ENCODE results near the gene ZNF285.
A peak's percentile ranks its signal among the peaks of the same experiment; 100 is the strongest.
"Not testable (repeated sequence)": the region's sequence is repeated elsewhere in the genome, so short reads cannot be mapped to it uniquely, and the experiment has no call there.

Gene ZNF285

DNA sequence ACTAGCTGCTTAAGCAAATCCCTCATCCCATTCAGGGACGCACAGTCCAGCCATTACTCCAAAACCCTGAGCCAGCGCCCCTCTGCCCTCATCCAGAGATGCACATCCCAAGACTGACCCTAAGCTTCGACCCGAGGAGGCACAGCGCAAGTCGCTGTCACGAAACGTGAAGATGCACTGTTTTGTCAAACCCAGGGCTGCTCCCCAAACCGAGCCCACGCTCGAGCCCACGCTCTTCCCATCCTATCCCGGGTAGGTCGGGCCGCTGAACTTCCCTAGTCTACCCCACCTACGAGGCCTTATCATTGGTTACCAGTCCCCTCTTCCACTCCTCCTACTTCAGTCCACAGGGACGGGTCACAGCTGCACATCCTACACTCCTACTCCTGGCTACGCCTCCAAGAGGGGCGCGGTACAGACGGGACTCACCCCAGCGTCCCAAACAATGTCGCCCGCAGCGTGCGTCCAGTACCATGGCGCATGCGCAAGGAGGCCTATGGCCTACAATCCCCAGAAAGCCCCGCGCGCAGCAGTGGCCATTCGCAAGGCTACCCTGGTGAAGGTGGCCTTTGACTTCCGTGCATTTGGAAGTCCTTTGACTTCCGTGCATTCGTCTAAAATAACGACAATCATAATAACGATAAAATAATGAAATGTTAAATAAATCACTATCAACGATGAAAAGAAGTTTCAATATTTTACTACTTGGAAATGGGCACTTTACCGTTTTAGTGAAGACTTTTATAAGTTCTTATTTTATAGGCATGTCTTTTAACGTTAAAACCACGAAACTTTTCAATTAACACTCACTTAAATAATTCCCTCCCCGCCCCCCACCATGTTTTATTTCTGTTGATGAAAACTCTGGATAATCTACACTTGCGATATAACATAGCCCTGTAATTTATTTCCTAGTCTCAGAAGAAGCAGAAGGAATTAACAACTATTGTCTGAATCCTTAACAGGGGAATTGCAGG, at the start of gene ZNF285:
Gene ZNF285 (minus strand): TSS at position 470 of the 977 bp plus-strand sequence. CDS start 4,395 bp downstream, outside the sequence.
- Histone ChIP-seq H3K4me3 (ENCODE audit: low read depth in 1 of 2, low read length in 2 of 2) (peak within 1 kb of the TSS; percentile 64 to 84), H3K9ac (ENCODE audit: low read length) (no peak within 1 kb of the TSS), H3K27me3 (ENCODE audit: control insufficient read depth in 1 of 2, insufficient read depth in 2 of 2, low read length in 2 of 2) (no peaks in the 10 kb centered on the region), H3K4me1 (ENCODE audit: insufficient read depth, low read length) (no peaks in the 10 kb centered on the region), H3K36me3 (ENCODE audit: insufficient read depth, low read length) (no peaks in the 10 kb centered on the region), H3K27ac (ENCODE audit: low read depth, low read length) (peak within 1 kb of the TSS; percentile 30), H3K9me3 (ENCODE audit: low read length) (no peaks in the 10 kb centered on the region)

- H3K36me3 ChIP-seq (ENCODE audit: insufficient read depth, low read length), result peaks cover 13% of the 10 kb centered on the region
- H3K4me1 ChIP-seq (ENCODE audit: insufficient read depth, low read length), result no peaks in the 10 kb centered on the region
- peak within 1 kb of the TSS; percentile 10 for H3K9ac ChIP-seq (ENCODE audit: low read length)
- no peak within 1 kb of the TSS for H3K27ac ChIP-seq (ENCODE audit: low read depth, low read length)
- peak within 1 kb of the TSS; percentile 76 to 86 for H3K4me3 ChIP-seq (ENCODE audit: low read depth in 1 of 2, low read length in 2 of 2)
- H3K9me3 ChIP-seq (ENCODE audit: low read length), result peaks cover 10% of the 10 kb centered on the region
- H3K27me3 ChIP-seq (ENCODE audit: control insufficient read depth in 1 of 2, insufficient read depth in 2 of 2, low read length in 2 of 2), result no peaks in the 10 kb centered on the region
These were observed 46.7 kb upstream of the ZNF285 start, which contains the start of gene ZNF229 for GRCh38 chr19:44447916-44448674. TSS of gene ZNF229 (minus strand) at chr19:44448472. CDS start at chr19:44442847, 5,625 bp downstream.

- Histone ChIP-seq H3K27ac (ENCODE audit: low read depth, low read length) (no peak overlapping the region), H3K36me3 (ENCODE audit: insufficient read depth, low read length) (peaks cover 13% of the 10 kb centered on the region), H3K4me1 (ENCODE audit: insufficient read depth, low read length) (no peaks in the 10 kb centered on the region), H3K4me3 (ENCODE audit: low read depth in 1 of 2, low read length in 2 of 2) (no peak overlapping the region), H3K9ac (ENCODE audit: low read length) (no peak overlapping the region), H3K27me3 (ENCODE audit: control insufficient read depth in 1 of 2, insufficient read depth in 2 of 2, low read length in 2 of 2) (no peaks in the 10 kb centered on the region), H3K9me3 (ENCODE audit: low read length) (peaks cover 36% of the 10 kb centered on the region)
These were observed 37.0 kb upstream of the ZNF285 start for GRCh38 chr19:44438441-44438840.

- H3K27me3 ChIP-seq (ENCODE audit: control insufficient read depth in 1 of 2, insufficient read depth in 2 of 2, low read length in 2 of 2), result no peaks in the 10 kb centered on the region
- H3K9me3 ChIP-seq (ENCODE audit: low read length), result peaks cover 51% of the 10 kb centered on the region
- no peaks in the 10 kb centered on the region for H3K4me1 ChIP-seq (ENCODE audit: insufficient read depth, low read length)
- no peak overlapping the region for H3K4me3 ChIP-seq (ENCODE audit: low read depth in 1 of 2, low read length in 2 of 2)
- peaks cover 13% of the 10 kb centered on the region for H3K36me3 ChIP-seq (ENCODE audit: insufficient read depth, low read length)
- no peak overlapping the region for H3K9ac ChIP-seq (ENCODE audit: low read length)
- no peak overlapping the region for H3K27ac ChIP-seq (ENCODE audit: low read depth, low read length)
These were observed 34.0 kb upstream of the ZNF285 start for GRCh38 chr19:44435441-44435840.

DNA sequence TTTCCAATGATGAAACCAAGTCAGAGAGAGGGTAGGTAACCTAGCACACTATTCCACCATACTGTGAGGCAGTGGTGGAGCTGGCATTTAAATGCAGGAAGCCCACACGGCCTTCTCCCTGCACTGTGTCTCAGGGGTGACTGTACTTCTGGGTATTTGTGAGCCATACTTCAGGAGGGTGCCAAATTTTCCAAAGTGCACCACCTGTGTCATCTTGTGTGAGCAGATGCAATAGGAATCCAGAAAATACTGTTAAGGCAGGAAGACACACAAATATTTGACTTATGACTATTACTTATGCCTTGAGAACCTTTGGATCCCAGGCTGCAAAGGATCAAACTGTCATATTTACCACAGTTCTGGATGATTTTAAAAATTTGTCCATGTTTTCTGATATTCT, 29.5 kb upstream of the ZNF285 start:
- H3K27me3 ChIP-seq (ENCODE audit: control insufficient read depth in 1 of 2, insufficient read depth in 2 of 2, low read length in 2 of 2), result no peaks in the 10 kb centered on the region
- peaks cover 27% of the 10 kb centered on the region for H3K36me3 ChIP-seq (ENCODE audit: insufficient read depth, low read length)
- H3K9ac ChIP-seq (ENCODE audit: low read length), result no peak overlapping the region
- H3K4me3 ChIP-seq (ENCODE audit: low read depth in 1 of 2, low read length in 2 of 2), result no peak overlapping the region
- H3K27ac ChIP-seq (ENCODE audit: low read depth, low read length), result no peak overlapping the region
- H3K4me1 ChIP-seq (ENCODE audit: insufficient read depth, low read length), result no peaks in the 10 kb centered on the region
- H3K9me3 ChIP-seq (ENCODE audit: low read length), result peaks cover 83% of the 10 kb centered on the region

- not testable (repeated sequence) for H3K27me3 ChIP-seq (ENCODE audit: control insufficient read depth in 1 of 2, insufficient read depth in 2 of 2, low read length in 2 of 2); H3K4me3 ChIP-seq (ENCODE audit: low read depth in 1 of 2, low read length in 2 of 2); H3K36me3 ChIP-seq (ENCODE audit: insufficient read depth, low read length); H3K9me3 ChIP-seq (ENCODE audit: low read length); H3K4me1 ChIP-seq (ENCODE audit: insufficient read depth, low read length); H3K9ac ChIP-seq (ENCODE audit: low read length); H3K27ac ChIP-seq (ENCODE audit: low read depth, low read length)
These were observed 14.1 kb upstream of the ZNF285 start for GRCh38 chr19:44415553-44415952.

GRCh38 chr19:44389268-44389667, 12.1 kb downstream of the ZNF285 start:
- not testable (repeated sequence) for H3K4me3 ChIP-seq (ENCODE audit: low read depth in 1 of 2, low read length in 2 of 2); H3K9me3 ChIP-seq (ENCODE audit: low read length); H3K9ac ChIP-seq (ENCODE audit: low read length); H3K27ac ChIP-seq (ENCODE audit: low read depth, low read length); H3K27me3 ChIP-seq (ENCODE audit: control insufficient read depth in 1 of 2, insufficient read depth in 2 of 2, low read length in 2 of 2); H3K4me1 ChIP-seq (ENCODE audit: insufficient read depth, low read length)
- peaks cover 17% of the 10 kb centered on the region for H3K36me3 ChIP-seq (ENCODE audit: insufficient read depth, low read length)

DNA sequence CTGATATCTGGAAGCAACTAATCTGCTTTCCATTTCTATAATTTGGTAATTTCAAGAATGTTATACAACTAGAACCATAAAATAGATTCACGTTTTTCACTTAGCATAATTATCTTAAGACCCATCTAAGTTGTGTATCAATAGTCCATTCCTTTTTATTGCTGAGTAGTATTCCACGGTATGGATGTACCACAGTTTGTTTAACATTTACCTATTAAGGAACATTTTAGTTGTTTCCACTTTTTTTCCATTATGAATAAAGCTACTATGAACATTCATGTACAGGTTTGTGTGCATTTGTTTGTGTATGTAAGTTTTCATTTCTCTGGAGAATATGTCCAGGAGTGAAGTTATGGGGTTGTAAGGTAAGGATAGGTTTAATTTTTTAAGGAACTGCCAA, 26.6 kb downstream of the ZNF285 start:
- no peaks in the 10 kb centered on the region for H3K27me3 ChIP-seq (ENCODE audit: control insufficient read depth in 1 of 2, insufficient read depth in 2 of 2, low read length in 2 of 2)
- H3K9ac ChIP-seq (ENCODE audit: low read length), result no peak overlapping the region
- no peaks in the 10 kb centered on the region for H3K9me3 ChIP-seq (ENCODE audit: low read length)
- no peaks in the 10 kb centered on the region for H3K36me3 ChIP-seq (ENCODE audit: insufficient read depth, low read length)
- H3K4me1 ChIP-seq (ENCODE audit: insufficient read depth, low read length), result no peaks in the 10 kb centered on the region
- H3K27ac ChIP-seq (ENCODE audit: low read depth, low read length), result no peak overlapping the region
- no peak overlapping the region for H3K4me3 ChIP-seq (ENCODE audit: low read depth in 1 of 2, low read length in 2 of 2)

DNA sequence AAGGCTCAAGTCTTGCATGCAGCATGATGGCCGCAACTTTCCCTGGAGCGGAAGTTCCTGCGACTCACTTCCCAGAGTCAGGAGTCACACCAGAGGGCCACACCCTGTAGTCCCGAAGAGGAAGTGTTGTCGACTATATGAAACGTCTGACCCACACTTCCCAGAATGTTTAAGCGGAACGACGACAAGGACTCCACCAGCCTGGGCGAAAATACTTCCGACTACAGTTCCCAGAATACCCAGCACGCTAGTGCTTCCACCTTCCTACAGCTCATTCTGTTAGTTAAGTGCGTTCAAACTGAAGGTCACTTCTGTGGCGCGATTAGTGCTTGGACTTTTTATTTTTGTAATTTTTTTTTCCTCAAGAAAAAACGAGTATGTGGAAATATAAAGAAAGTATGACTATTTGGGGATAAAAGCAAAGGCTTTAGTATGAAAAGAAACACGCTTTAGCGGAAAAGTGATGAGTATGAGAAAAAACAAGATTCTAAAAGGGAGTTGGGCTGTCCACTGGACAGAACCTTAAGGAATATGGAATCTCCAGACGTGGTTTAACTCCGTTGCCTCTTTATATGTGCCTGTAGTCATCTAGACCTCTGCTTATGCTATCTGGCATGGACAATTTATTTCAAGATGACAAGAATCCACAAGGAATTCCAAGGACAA, 29.5 kb downstream of the ZNF285 start:
- Histone ChIP-seq H3K36me3 (ENCODE audit: insufficient read depth, low read length) (no peaks in the 10 kb centered on the region), H3K4me1 (ENCODE audit: insufficient read depth, low read length) (no peaks in the 10 kb centered on the region), H3K4me3 (ENCODE audit: low read depth in 1 of 2, low read length in 2 of 2) (no peak overlapping the region), H3K27ac (ENCODE audit: low read depth, low read length) (no peak overlapping the region), H3K9ac (ENCODE audit: low read length) (no peak overlapping the region), H3K27me3 (ENCODE audit: control insufficient read depth in 1 of 2, insufficient read depth in 2 of 2, low read length in 2 of 2) (no peaks in the 10 kb centered on the region), H3K9me3 (ENCODE audit: low read length) (peaks cover 4% of the 10 kb centered on the region)

DNA sequence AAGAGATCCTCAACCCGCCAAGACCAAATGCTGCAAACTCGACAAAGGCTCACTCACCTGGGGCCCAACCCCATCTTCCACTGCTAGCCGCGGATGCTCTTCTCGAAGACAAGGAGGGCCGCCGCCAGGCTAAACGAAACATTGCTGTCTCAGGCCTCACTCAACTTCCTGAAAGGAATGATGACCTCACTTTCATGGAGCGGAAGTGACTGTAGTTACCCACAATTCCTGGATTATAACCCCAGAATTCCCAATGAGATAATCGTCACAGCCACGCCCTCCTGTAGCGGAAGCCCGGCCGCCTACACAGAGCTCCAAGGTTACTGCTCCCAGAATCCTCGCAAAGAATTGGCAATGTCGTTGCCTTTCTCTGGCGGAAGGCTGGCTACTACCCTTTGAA, 34.4 kb downstream of the ZNF285 start:
- H3K4me3 ChIP-seq (ENCODE audit: low read depth in 1 of 2, low read length in 2 of 2), result no peak overlapping the region
- H3K9ac ChIP-seq (ENCODE audit: low read length), result no peak overlapping the region
- no peaks in the 10 kb centered on the region for H3K27me3 ChIP-seq (ENCODE audit: control insufficient read depth in 1 of 2, insufficient read depth in 2 of 2, low read length in 2 of 2)
- peaks cover 4% of the 10 kb centered on the region for H3K9me3 ChIP-seq (ENCODE audit: low read length)
- no peak overlapping the region for H3K27ac ChIP-seq (ENCODE audit: low read depth, low read length)
- no peaks in the 10 kb centered on the region for H3K36me3 ChIP-seq (ENCODE audit: insufficient read depth, low read length)
- no peaks in the 10 kb centered on the region for H3K4me1 ChIP-seq (ENCODE audit: insufficient read depth, low read length)

Data from muscle layer of colon (tissue), 2 donors.